CD4-positive, alpha-beta T cell (primary cell): Measurements from ENCODE around the gene MMADHC. TPM values are rescaled to one million over a fixed set of nuclear protein-coding genes. Genes with fewer than 3 reads are reported as not detected.
A peak's percentile ranks its signal among the peaks of the same experiment; 100 is the strongest.

ENCODE experiments used
- ATAC-seq: fragments of 200-7000 bp; cut with Tn5 transposase; one replicate; pipeline ENCODE4 v1.10.0; 2022; ENCODE audit warnings: mild to moderate bottlenecking; ENCODE audit not compliant: poor library complexity
- CTCF ChIA-PET: fragments of 350-600 bp; sonication (Branson Sonifier 250); formaldehyde crosslinking; loops from one replicate; lab custom pipeline; 2021; ENCODE audit warnings: antibody characterized with exemption, inconsistent platforms; lab: Charles Lee
- POLR2A ChIA-PET: fragments of 350-600 bp; sonication (Branson Sonifier 250); formaldehyde crosslinking; loops from one replicate; lab custom pipeline; 2021; ENCODE audit warnings: antibody characterized with exemption, inconsistent platforms; lab: Charles Lee
- DNase-seq, 14 experiments: peaks; one replicate each; pipeline ENCODE4 v3.0.0-alpha.2; 2013 to 2020; ENCODE audit warnings: mixed read lengths in 2 of 14
- H3K27ac ChIP-seq, 2 donors: one replicate each; pipeline versions ENCODE4 v1.5.1 to v1.7.0; 2013; ENCODE audit warnings: low read length in 2 of 2, low read depth in 1 of 2, mild to moderate bottlenecking in 1 of 2
- H3K27me3 ChIP-seq, 2 experiments: 1 replicate in 1 of 2; 2 replicates in 1 of 2; pipeline versions ENCODE4 v1.6.1 to v1.7.0; 2013; ENCODE audit warnings: low read length in 2 of 2, control low read depth in 1 of 2, mild to moderate bottlenecking in 1 of 2, moderate library complexity in 1 of 2; ENCODE audit not compliant: insufficient read depth in 2 of 2, control insufficient read depth in 1 of 2
- H3K36me3 ChIP-seq: one replicate; pipeline ENCODE4 v1.6.1; 2013; ENCODE audit warnings: low read length, control low read depth; ENCODE audit not compliant: insufficient read depth
- H3K4me1 ChIP-seq: one replicate; pipeline ENCODE4 v1.6.1; 2013; ENCODE audit warnings: low read length, control low read depth; ENCODE audit not compliant: insufficient read depth
- H3K4me3 ChIP-seq: one replicate; pipeline ENCODE4 v1.5.1; 2013; ENCODE audit warnings: mild to moderate bottlenecking, low read length, moderate library complexity
- H3K9me3 ChIP-seq, 2 experiments: 1 replicate in 1 of 2; 2 replicates in 1 of 2; pipeline versions ENCODE4 v1.6.1 to v1.7.0; 2013; ENCODE audit warnings: low read length in 2 of 2, mild to moderate bottlenecking in 2 of 2, control low read depth in 1 of 2, moderate library complexity in 1 of 2; ENCODE audit not compliant: control insufficient read depth in 1 of 2, insufficient read depth in 1 of 2
- H3K27ac Mint-ChIP-seq: one replicate; pipeline ENCODE4 v1.8.0; 2020; ENCODE audit warnings: mixed read lengths
- H3K27me3 Mint-ChIP-seq: one replicate; pipeline ENCODE4 v1.8.0; 2021; ENCODE audit warnings: mixed read lengths
- H3K36me3 Mint-ChIP-seq: one replicate; pipeline ENCODE4 v1.8.0; 2021; ENCODE audit warnings: low read depth, mixed read lengths
- H3K4me1 Mint-ChIP-seq: one replicate; pipeline ENCODE4 v1.8.0; 2021; ENCODE audit warnings: low read depth, mixed read lengths
- H3K4me3 Mint-ChIP-seq: one replicate; pipeline ENCODE4 v1.8.0; 2020; ENCODE audit warnings: mild to moderate bottlenecking, mixed read lengths
- H3K9me3 Mint-ChIP-seq: one replicate; pipeline ENCODE4 v1.8.0; 2020; ENCODE audit warnings: mixed read lengths
- CTCF ChIP-seq: fragments of 200-600 bp; IDR thresholded peaks from one replicate; pipeline ENCODE4 v1.8.0; 2022; ENCODE audit warnings: antibody characterized with exemption, mild to moderate bottlenecking
- intact Hi-C, 2 experiments: fragments of 100-400 bp; cut with DNase I in 1 of 2; cut with micrococcal nuclease in 1 of 2; formaldehyde crosslinking; loops; one replicate each; pipeline versions ENCODE4 v1.15.1 to v1.9.0; 2023 to 2025; cut with DNase I, micrococcal nuclease
- total RNA-seq, 174 experiments: library from RNA in 2 of 174; stranded (reverse) in 2 of 174; gene quantifications; one replicate each; pipeline ENCODE4 v1.2.3 and lab custom pipeline; 2021 to 2026

Gene MMADHC
- total RNA-seq, 2 experiments from 2014 or later = 77.3 to 77.8 TPM

- Histone ChIP-seq H3K4me1 (no peaks in the 10 kb centered on the region), H3K27me3 (no peaks in the 10 kb centered on the region), H3K9me3 (no peaks in the 10 kb centered on the region), H3K4me3 (no peak overlapping the region), H3K27ac (no peak overlapping the region), H3K36me3 (peaks cover 38% of the 10 kb centered on the region)
- no peak for ATAC-seq
- POLR2A ChIA-PET = no interaction called here
- TF ChIP-seq CTCF = no peak
- Mint-ChIP-seq H3K27ac (peak overlapping the region; percentile 6), H3K36me3 (peaks cover 41% of the 10 kb centered on the region), H3K4me1 (no peaks in the 10 kb centered on the region), H3K4me3 (no peak overlapping the region), H3K27me3 (no peaks in the 10 kb centered on the region), H3K9me3 (no peaks in the 10 kb centered on the region)
- CTCF ChIA-PET = no interaction called here
- intact Hi-C loops = loop anchor here in 1 of 2 experiments (5.0 kb wide), 1 partner anchor 533 kb away; no protein-coding TSS in a partner anchor
- DNase-seq = no peak
These were observed 22.6 kb downstream of the MMADHC start for GRCh38 chr2:149564983-149565382.

GRCh38 chr2:149564097-149564496 is 23.5 kb downstream of the MMADHC start:
- no peak overlapping the region for H3K4me3 ChIP-seq
- no peak overlapping the region for H3K4me3 Mint-ChIP-seq
- no peaks in the 10 kb centered on the region for H3K27me3 ChIP-seq
- peaks cover 29% of the 10 kb centered on the region for H3K36me3 ChIP-seq
- H3K4me1 Mint-ChIP-seq = no peaks in the 10 kb centered on the region
- ChIA-PET POLR2A (no interaction called here), CTCF (no interaction called here)
- no peaks in the 10 kb centered on the region for H3K9me3 ChIP-seq
- no peak overlapping the region for H3K27ac Mint-ChIP-seq
- intact Hi-C loops = loop anchor here in 1 of 2 experiments (5.0 kb wide), 1 partner anchor 532 kb away; no protein-coding TSS in a partner anchor
- no peak for ATAC-seq
- no peak overlapping the region for H3K27ac ChIP-seq
- H3K4me1 ChIP-seq = no peaks in the 10 kb centered on the region
- no peaks in the 10 kb centered on the region for H3K27me3 Mint-ChIP-seq
- TF ChIP-seq CTCF = no peak
- H3K36me3 Mint-ChIP-seq = peaks cover 33% of the 10 kb centered on the region
- DNase-seq = no peak
- H3K9me3 Mint-ChIP-seq = no peaks in the 10 kb centered on the region

- H3K27me3 ChIP-seq = no peaks in the 10 kb centered on the region
- intact Hi-C loops = loop anchor here in 1 of 2 experiments (5.0 kb wide), 1 partner anchor 530 kb away; no protein-coding TSS in a partner anchor
- Mint-ChIP-seq H3K27ac (no peak overlapping the region), H3K4me3 (no peak overlapping the region), H3K27me3 (no peaks in the 10 kb centered on the region), H3K9me3 (no peaks in the 10 kb centered on the region), H3K4me1 (no peaks in the 10 kb centered on the region), H3K36me3 (peaks cover 15% of the 10 kb centered on the region)
- H3K4me1 ChIP-seq = no peaks in the 10 kb centered on the region
- no peak overlapping the region for H3K27ac ChIP-seq
- TF ChIP-seq CTCF = no peak
- no peak for ATAC-seq
- ChIA-PET POLR2A (interaction anchor here (1.9 kb wide), 2 partner anchors 25 to 545 kb away, joined by 4 to 6 read pairs; partner anchors contain the start of gene MMADHC), CTCF (interaction anchor here (1.6 kb wide), 1 partner anchor 24 kb away, joined by 4 read pairs; no protein-coding TSS in a partner anchor)
- DNase-seq = no peak
- no peaks in the 10 kb centered on the region for H3K9me3 ChIP-seq
- peaks cover 12% of the 10 kb centered on the region for H3K36me3 ChIP-seq
- H3K4me3 ChIP-seq = no peak overlapping the region
These were observed 25.3 kb downstream of the MMADHC start for GRCh38 chr2:149562324-149562723.
